HCT116 (cell line): ENCODE data around the gene KIF21B. TPM values are rescaled to one million over a fixed set of nuclear protein-coding genes. Genes with fewer than 3 reads are reported as not detected.

ENCODE experiments used
- ATAC-seq: fragments of 200-7000 bp; cut with Tn5 transposase; 2 replicates; pipeline ENCODE4 v1.9.1; 2020; ENCODE audit warnings: mild to moderate bottlenecking, moderate library complexity
- BruUV-seq: library from RNA; stranded (reverse); fragments of 400-500 nt; replicated peaks from 2 replicates; lab custom pipeline; 2021; lab: Mats Ljungman, UMichigan
- CTCF ChIA-PET: fragments of 300-600 bp; sonication (Branson Sonifier 250); formaldehyde crosslinking; loops from one replicate; lab custom pipeline; 2021; ENCODE audit warnings: antibody characterized with exemption; lab: Charles Lee
- POLR2A ChIA-PET: fragments of 300-600, 350-600 bp; sonication (Branson Sonifier 250); formaldehyde crosslinking; loops from one replicate; lab custom pipeline; 2021; ENCODE audit warnings: antibody characterized with exemption; lab: Charles Lee
- RAD21 ChIA-PET, 2 experiments: fragments of 300-600 bp; sonication (Branson Sonifier 250); formaldehyde crosslinking; loops; one replicate each; lab custom pipeline; 2023; ENCODE audit warnings: low total read pairs in 2 of 2; ENCODE audit not compliant: uncharacterized antibody in 2 of 2, unreplicated experiment in 2 of 2, low non-redundant PET in 1 of 2; lab: Charles Lee
- DNase-seq: peaks from one replicate; pipeline ENCODE4 v3.0.0-alpha.2; 2010; ENCODE audit warnings: low read depth, low spot score
- H2AFZ ChIP-seq: fragments of 200-600 bp; shearing (Covaris generic), sonication (generic); 2 replicates; pipeline ENCODE4 v1.6.1; 2017; ENCODE audit warnings: low read depth, mixed run types, mixed read lengths, antibody characterized with exemption, low read length; ENCODE audit not compliant: poor library complexity, severe bottlenecking
- H3K27ac ChIP-seq: 2 replicates; pipeline ENCODE4 v1.5.1; 2012; ENCODE audit warnings: low read depth, low read length
- H3K27me3 ChIP-seq: fragments of 200-600 bp; sonication (generic); 2 replicates; pipeline ENCODE4 v1.6.1; 2016; ENCODE audit warnings: mixed run types, low read length, mixed read lengths; ENCODE audit not compliant: insufficient read depth
- H3K36me3 ChIP-seq, 2 experiments: fragments of 200-500 bp in 1 of 2; fragments of 200-600 bp in 1 of 2; sonication (Bioruptor generic) in 1 of 2; sonication (generic) in 1 of 2; 2 replicates each; pipeline versions ENCODE4 v1.5.1 to v1.6.1; 2014 to 2016; ENCODE audit warnings: low read length in 2 of 2, inconsistent platforms in 1 of 2, mixed read lengths in 1 of 2, mixed run types in 1 of 2; ENCODE audit not compliant: insufficient read depth in 2 of 2, control insufficient read depth in 1 of 2
- H3K4me1 ChIP-seq, 2 experiments: fragments of 200-600 bp in 1 of 2; sonication (generic) in 1 of 2; 2 replicates each; pipeline versions ENCODE4 v1.5.1 to v1.6.1; 2012 to 2017; ENCODE audit warnings: low read length in 2 of 2, inconsistent platforms in 1 of 2, mild to moderate bottlenecking in 1 of 2, mixed read lengths in 1 of 2, mixed run types in 1 of 2, moderate library complexity in 1 of 2; ENCODE audit not compliant: insufficient read depth in 2 of 2, control insufficient read depth in 1 of 2
- H3K4me2 ChIP-seq: fragments of 200-600 bp; sonication (generic); 2 replicates; pipeline ENCODE4 v1.6.1; 2017; ENCODE audit warnings: mixed run types, low read length, mixed read lengths
- H3K4me3 ChIP-seq, 2 experiments: fragments of 200-600 bp in 1 of 2; sonication (generic) in 1 of 2; replicated peaks in 1 of 2; 2 replicates each; pipeline ENCODE4 v1.5.1; 2011 to 2016; ENCODE audit warnings: low read length in 2 of 2, control low read depth in 1 of 2, low read depth in 1 of 2, mild to moderate bottlenecking in 1 of 2, mixed read lengths in 1 of 2, mixed run types in 1 of 2
- H3K79me2 ChIP-seq: fragments of 200-600 bp; sonication (generic); 2 replicates; pipeline ENCODE4 v1.6.1; 2017; ENCODE audit warnings: mild to moderate bottlenecking, mixed run types, low read length, moderate library complexity, mixed read lengths; ENCODE audit not compliant: insufficient read depth
- H3K9ac ChIP-seq: fragments of 200-600 bp; sonication (generic); 2 replicates; pipeline ENCODE4 v1.6.1; 2016; ENCODE audit warnings: low read length, mixed read lengths
- H3K9me2 ChIP-seq: fragments of 200-600 bp; sonication (generic), shearing (Covaris generic); 2 replicates; pipeline ENCODE4 v1.6.1; 2017; ENCODE audit warnings: mixed run types, mild to moderate bottlenecking, moderate library complexity; ENCODE audit not compliant: insufficient read depth
- H3K9me3 ChIP-seq, 2 experiments: fragments of 200-500 bp in 1 of 2; fragments of 200-600 bp in 1 of 2; sonication (Bioruptor generic) in 1 of 2; sonication (generic) in 1 of 2; 2 replicates each; pipeline ENCODE4 v1.6.1; 2014 to 2017; ENCODE audit warnings: low read length in 2 of 2, mixed read lengths in 2 of 2, inconsistent platforms in 1 of 2, low read depth in 1 of 2, mild to moderate bottlenecking in 1 of 2, mixed run types in 1 of 2, moderate library complexity in 1 of 2; ENCODE audit not compliant: control insufficient read depth in 1 of 2, insufficient read depth in 1 of 2
- H4K20me1 ChIP-seq: fragments of 200-600 bp; sonication (generic), shearing (Covaris generic); 2 replicates; pipeline ENCODE4 v1.6.1; 2017; ENCODE audit warnings: mixed run types, mild to moderate bottlenecking, moderate library complexity; ENCODE audit not compliant: insufficient read depth
- CBX3 ChIP-seq: IDR thresholded peaks from 2 replicates; pipeline ENCODE4 v1.6.1; 2012; ENCODE audit warnings: low read depth
- CTCF ChIP-seq, 3 experiments: fragments of 200-600 bp in 1 of 3; sonication (generic) in 1 of 3; IDR thresholded peaks in 2 of 3; conservative IDR thresholded peaks in 1 of 3; 2 replicates each; pipeline ENCODE4 v1.5.1; 2012 to 2017; ENCODE audit warnings: low read depth in 2 of 3, low read length in 2 of 3, antibody characterized with exemption in 1 of 3, borderline replicate concordance in 1 of 3, control low read depth in 1 of 3, mild to moderate bottlenecking in 1 of 3, mixed read lengths in 1 of 3, mixed run types in 1 of 3, moderate library complexity in 1 of 3; ENCODE audit not compliant: insufficient read depth in 1 of 3
- EZH2 ChIP-seq: fragments of 200-600 bp; sonication (generic); IDR thresholded peaks from 2 replicates; pipeline ENCODE4 v1.6.1; 2017; ENCODE audit warnings: antibody characterized with exemption, mixed run types
- FOSL1 ChIP-seq: IDR thresholded peaks from 2 replicates; pipeline ENCODE4 v1.6.1; 2012; ENCODE audit warnings: low read depth
- REST ChIP-seq: IDR thresholded peaks from 2 replicates; pipeline ENCODE4 v1.6.1; 2012; ENCODE audit warnings: low read depth
- SP1 ChIP-seq: IDR thresholded peaks from 2 replicates; pipeline ENCODE4 v1.6.1; 2012; ENCODE audit warnings: low read depth
- TCF7L2 ChIP-seq: IDR thresholded peaks from 2 replicates; pipeline ENCODE4 v1.7.0; 2011; ENCODE audit warnings: borderline replicate concordance, inconsistent platforms; ENCODE audit not compliant: insufficient read depth, insufficient read length; ENCODE audit errors: extremely low read depth
- intact Hi-C: fragments of 100-400 bp; cut with micrococcal nuclease; formaldehyde crosslinking; loops from 2 replicates; pipeline ENCODE4 v1.10.0; 2022
- total RNA-seq: library from RNA; stranded (reverse); gene quantifications from one replicate; pipeline ENCODE4 v1.2.1, GENCODE V29; 2021; ENCODE audit not compliant: unreplicated experiment

Gene KIF21B
- total RNA-seq, 1 experiment from 2014 or later = 6.1 TPM

GRCh38 chr1:201059401-201059800 lies 35.9 kb upstream of the KIF21B start:
- ChIA-PET CTCF (no interaction called here), RAD21 (no interaction called here), POLR2A (no interaction called here)
- Histone ChIP-seq H4K20me1 (no peaks in the 10 kb centered on the region), H3K27me3 (0 out of 2 replicates have a peak, but pooled peaks cover 5% of the 10 kb centered on the region), H3K9me3 (no peaks in the 10 kb centered on the region), H3K9ac (no peak overlapping the region), H3K79me2 (no peaks in the 10 kb centered on the region), H3K4me3 (no peak overlapping the region), H2AFZ (no peak overlapping the region), H3K4me2 (no peak overlapping the region), H3K27ac (no peak overlapping the region), H3K4me1 (no peaks in the 10 kb centered on the region), H3K36me3 (no peaks in the 10 kb centered on the region), H3K9me2 (no peaks in the 10 kb centered on the region)
- BruUV-seq = no TSS peak
- intact Hi-C loops = no loop called here
- DNase-seq = no peak
- TF ChIP-seq REST (no peak), SP1 (no peak), CBX3 (no peak), FOSL1 (no peak), EZH2 (no peak)
- no peak for ATAC-seq

- no peaks in the 10 kb centered on the region for H3K9me2 ChIP-seq
- ChIA-PET RAD21 (no interaction called here), CTCF (no interaction called here), POLR2A (no interaction called here)
- no peak overlapping the region for H2AFZ ChIP-seq
- no peaks in the 10 kb centered on the region for H3K4me1 ChIP-seq
- 0 out of 2 replicates have a peak, but pooled peaks cover 5% of the 10 kb centered on the region for H3K27me3 ChIP-seq
- H3K27ac ChIP-seq = no peak overlapping the region
- H3K36me3 ChIP-seq = no peaks in the 10 kb centered on the region
- no peaks in the 10 kb centered on the region for H3K79me2 ChIP-seq
- TF ChIP-seq CTCF (IDR thresholded peaks at IDR 0.05 in 2 of 3, conservative IDR thresholded peaks at IDR 0.05 in 1 of 3; ENCODE audit: borderline replicate concordance in 1 of 3, insufficient read depth in 1 of 3, low read depth in 2 of 3, low read length in 2 of 3) = no peak
- TF ChIP-seq TCF7L2 = no peak
- TF ChIP-seq SP1 = no peak
- TF ChIP-seq FOSL1 = no peak
- no peak overlapping the region for H3K9ac ChIP-seq
- no TSS peak for BruUV-seq
- DNase-seq (no peak), ATAC-seq (no peak)
- intact Hi-C loops = no loop called here
- H3K4me3 ChIP-seq = no peak overlapping the region
- H4K20me1 ChIP-seq = no peaks in the 10 kb centered on the region
- H3K4me2 ChIP-seq = no peak overlapping the region
- no peaks in the 10 kb centered on the region for H3K9me3 ChIP-seq
Observed at GRCh38 chr1:201054091-201054543, 30.6 kb upstream of the KIF21B start.
